Kidney (tissue), 14 donors: ENCODE data around the gene NTRK2. TPM values are rescaled to one million over a fixed set of nuclear protein-coding genes. Genes with fewer than 3 reads are reported as not detected.

Experiments used
- DNase-seq, 5 donors: peaks; one replicate each; pipeline ENCODE4 v3.0.0-alpha.2; 2013 to 2020
- FAIRE-seq: peaks from 2 replicates; lab custom pipeline; 2012; peaks lifted over from hg19 to GRCh38; lab: Jason Lieb, UNC
- H3K27ac ChIP-seq, 2 donors: one replicate each; pipeline ENCODE4 v1.7.0; 2013; ENCODE audit warnings: low read depth in 2 of 2, low read length in 2 of 2, inconsistent platforms in 1 of 2
- H3K27me3 ChIP-seq: one replicate; pipeline ENCODE4 v1.7.1; 2013; ENCODE audit warnings: low read length, inconsistent platforms; ENCODE audit not compliant: control insufficient read depth, insufficient read depth
- H3K36me3 ChIP-seq, 3 donors: one replicate each; pipeline versions ENCODE4 v1.7.0 to v1.7.1; 2013; ENCODE audit warnings: low read length in 3 of 3, control low read depth in 1 of 3, inconsistent platforms in 1 of 3; ENCODE audit not compliant: insufficient read depth in 3 of 3, control insufficient read depth in 2 of 3
- H3K4me1 ChIP-seq, 3 donors: one replicate each; pipeline versions ENCODE4 v1.7.0 to v1.7.1; 2013; ENCODE audit warnings: low read length in 3 of 3, inconsistent platforms in 1 of 3, low read depth in 1 of 3; ENCODE audit not compliant: control insufficient read depth in 2 of 3, insufficient read depth in 2 of 3
- H3K4me3 ChIP-seq, 3 donors: one replicate each; pipeline versions ENCODE4 v1.7.0 to v1.8.1; 2013; ENCODE audit warnings: low read length in 3 of 3, control low read depth in 1 of 3, inconsistent platforms in 1 of 3
- H3K9ac ChIP-seq, 3 donors: one replicate each; pipeline versions ENCODE4 v1.7.0 to v1.7.1; 2013; ENCODE audit warnings: low read length in 3 of 3, control low read depth in 1 of 3, inconsistent platforms in 1 of 3
- H3K9me3 ChIP-seq, 3 donors: one replicate each; pipeline versions ENCODE4 v1.7.0 to v1.7.1; 2013; ENCODE audit warnings: low read length in 3 of 3, control low read depth in 1 of 3, inconsistent platforms in 1 of 3; ENCODE audit not compliant: control insufficient read depth in 2 of 3, insufficient read depth in 1 of 3
- CTCF ChIP-seq: IDR thresholded peaks from 3 replicates; pipeline ENCODE4 v1.5.1; 2012; ENCODE audit warnings: mild to moderate bottlenecking, moderate library complexity, borderline replicate concordance; ENCODE audit not compliant: insufficient read depth; ENCODE audit errors: extremely low read depth
- intact Hi-C: fragments of 100-400 bp; cut with DNase I; formaldehyde crosslinking; loops from one replicate; pipeline ENCODE4 v1.11.1; 2022
- polyA plus RNA-seq: library from polyadenylated mRNA; stranded (reverse); fragments of 350-450 nt; fragmentation: Illumina TruSeq; extraction: RNeasy Lipid Tissue Mini Kit (QIAGEN cat#74804); gene quantifications from one replicate; pipeline ENCODE4 v1.2.3, GENCODE V29; 2014; ENCODE audit warnings: low read depth, low replicate concordance; ENCODE audit not compliant: insufficient read depth
- total RNA-seq: library from RNA; stranded (reverse); fragmentation: NEBNext Ultra II Directional; extraction: Animal tissue kit (Norgen Biotek cat#: 25700); gene quantifications from one replicate; pipeline ENCODE4 v1.2.1, GENCODE V29; 2021
- donor health status: control.
- donor health status: control.
- donor health status: control.
- donor health status: control.
- donor health status: control.
- donor health status: DM: yes; HTN: yes; CAD: no.
- donor health status: Normal renal cell carcinoma (clear cell type).

NTRK2 gene
- total and polyA plus RNA-seq, 2 donors from 2014 or later: 20.0 to 41.2 TPM

GRCh38 chr9:85038824-85039608 lies 369.5 kb downstream of the NTRK2 start:
- DNase-seq: peak in 1 of 5 donors; percentile 14

GRCh38 chr9:85040146-85040545 lies 370.6 kb downstream of the NTRK2 start:
- no peaks in the 10 kb centered on the region for H3K36me3 ChIP-seq
- H3K9me3 ChIP-seq: no peaks in the 10 kb centered on the region
- FAIRE-seq: no peak
- H3K4me1 ChIP-seq: no peaks in the 10 kb centered on the region
- H3K4me3 ChIP-seq: no peak overlapping the region
- DNase-seq: no peak
- intact Hi-C loops: no loop called here
- H3K27me3 ChIP-seq: no peaks in the 10 kb centered on the region
- H3K27ac ChIP-seq: no peak overlapping the region
- no peak overlapping the region for H3K9ac ChIP-seq
- TF ChIP-seq CTCF: no peak

More at GRCh38 chr9:85038824-85039608, 369.5 kb downstream of the NTRK2 start:
- Histone ChIP-seq H3K9ac (no peak overlapping the region), H3K4me1 (no peaks in the 10 kb centered on the region), H3K27ac (no peak overlapping the region), H3K4me3 (no peak overlapping the region), H3K27me3 (no peaks in the 10 kb centered on the region), H3K36me3 (no peaks in the 10 kb centered on the region), H3K9me3 (no peaks in the 10 kb centered on the region)
- FAIRE-seq: no peak
- no peak for TF ChIP-seq CTCF
- intact Hi-C loops: no loop called here

DNA sequence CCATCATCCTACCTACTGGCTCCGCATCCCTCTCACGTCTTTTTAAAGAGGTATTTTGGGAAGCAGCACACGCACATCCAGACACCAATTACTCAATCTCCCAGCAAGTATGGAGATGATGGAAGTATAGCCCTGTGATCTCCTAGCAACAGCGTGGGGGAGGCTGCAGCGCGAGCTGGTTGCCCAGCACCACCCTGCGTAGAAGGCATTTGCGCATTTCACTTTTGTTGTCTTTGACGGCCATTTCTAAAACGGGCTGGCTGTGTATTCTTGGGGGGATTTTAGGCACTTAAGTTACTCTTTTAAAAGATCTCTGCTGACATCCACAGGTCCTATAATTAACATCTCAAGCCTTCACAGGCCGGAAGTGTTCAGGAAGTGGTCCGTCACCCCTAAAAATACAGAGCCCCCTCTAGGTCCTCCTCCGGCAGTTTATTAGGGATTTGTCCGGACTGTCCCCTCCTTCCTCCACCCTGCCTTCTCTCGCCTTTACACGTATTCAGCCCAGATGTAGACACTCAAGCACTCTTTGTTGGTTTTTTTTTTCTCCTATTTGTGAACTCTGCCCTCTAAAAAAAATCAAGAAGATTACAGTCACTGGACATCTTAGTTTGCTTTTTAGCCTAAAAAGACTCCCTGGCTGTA lies 371.4 kb downstream of the NTRK2 start:
- no peak overlapping the region for H3K9ac ChIP-seq
- DNase-seq: peak in 4 of 5 donors; percentile 62 to 89 (median 74)
- H3K27me3 ChIP-seq: no peaks in the 10 kb centered on the region
- H3K4me1 ChIP-seq: no peaks in the 10 kb centered on the region
- no peak overlapping the region for H3K27ac ChIP-seq
- FAIRE-seq: no peak
- no peaks in the 10 kb centered on the region for H3K36me3 ChIP-seq
- peak overlapping the region in 1 of 3 donors; percentile 27 for H3K4me3 ChIP-seq
- TF ChIP-seq CTCF: no peak
- no peaks in the 10 kb centered on the region for H3K9me3 ChIP-seq
- intact Hi-C loops: no loop called here
